HG03045 (cell line): Measurements from ENCODE around the gene MNX1.

Experiments used
- ATAC-seq: cut with Tn5 transposase; IDR thresholded peaks from one replicate; pipeline ENCODE4 v1.9.1; 2021; ENCODE audit warnings: mild to moderate bottlenecking, moderate library complexity; ENCODE audit not compliant: unreplicated experiment

The MNX1 gene

DNA sequence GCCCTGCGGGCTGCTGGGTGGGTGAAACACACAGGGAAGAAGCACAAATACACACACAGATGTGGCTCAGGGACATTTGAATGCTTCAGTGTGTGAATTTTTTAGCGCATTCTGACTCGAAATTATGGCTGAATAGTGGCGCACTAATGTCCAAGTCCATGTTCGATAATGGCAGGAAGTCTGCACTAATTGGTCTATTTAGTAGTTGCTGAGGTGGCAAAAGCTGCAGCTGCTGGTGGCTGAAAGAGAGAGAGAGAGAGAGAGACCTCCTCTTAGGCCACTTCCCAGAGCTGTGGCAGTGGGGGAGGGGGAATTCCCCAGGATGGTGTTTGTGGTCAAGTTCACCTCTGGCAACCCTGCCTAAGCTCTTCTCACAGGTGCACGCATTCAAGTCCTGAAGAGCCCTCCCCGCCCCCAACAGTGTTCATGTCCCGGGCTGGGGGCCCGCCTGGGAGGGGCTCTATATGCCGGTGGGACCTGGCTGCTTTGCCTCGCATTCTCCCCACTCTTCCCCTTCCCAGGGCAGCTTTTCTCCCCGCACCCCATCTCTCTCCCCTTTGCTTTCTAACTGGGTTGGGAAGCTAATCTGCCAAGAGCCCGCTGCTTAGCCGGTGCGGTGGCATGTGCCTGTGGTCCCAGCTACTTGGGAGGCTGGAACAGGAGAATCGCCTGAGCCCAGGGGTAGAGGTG lies 6.0 kb upstream of the MNX1 start:
- peak; percentile 78 for ATAC-seq

- no peak for ATAC-seq
Observed at GRCh38 chr7:157016024-157016351, 5.5 kb upstream of the MNX1 start.

DNA sequence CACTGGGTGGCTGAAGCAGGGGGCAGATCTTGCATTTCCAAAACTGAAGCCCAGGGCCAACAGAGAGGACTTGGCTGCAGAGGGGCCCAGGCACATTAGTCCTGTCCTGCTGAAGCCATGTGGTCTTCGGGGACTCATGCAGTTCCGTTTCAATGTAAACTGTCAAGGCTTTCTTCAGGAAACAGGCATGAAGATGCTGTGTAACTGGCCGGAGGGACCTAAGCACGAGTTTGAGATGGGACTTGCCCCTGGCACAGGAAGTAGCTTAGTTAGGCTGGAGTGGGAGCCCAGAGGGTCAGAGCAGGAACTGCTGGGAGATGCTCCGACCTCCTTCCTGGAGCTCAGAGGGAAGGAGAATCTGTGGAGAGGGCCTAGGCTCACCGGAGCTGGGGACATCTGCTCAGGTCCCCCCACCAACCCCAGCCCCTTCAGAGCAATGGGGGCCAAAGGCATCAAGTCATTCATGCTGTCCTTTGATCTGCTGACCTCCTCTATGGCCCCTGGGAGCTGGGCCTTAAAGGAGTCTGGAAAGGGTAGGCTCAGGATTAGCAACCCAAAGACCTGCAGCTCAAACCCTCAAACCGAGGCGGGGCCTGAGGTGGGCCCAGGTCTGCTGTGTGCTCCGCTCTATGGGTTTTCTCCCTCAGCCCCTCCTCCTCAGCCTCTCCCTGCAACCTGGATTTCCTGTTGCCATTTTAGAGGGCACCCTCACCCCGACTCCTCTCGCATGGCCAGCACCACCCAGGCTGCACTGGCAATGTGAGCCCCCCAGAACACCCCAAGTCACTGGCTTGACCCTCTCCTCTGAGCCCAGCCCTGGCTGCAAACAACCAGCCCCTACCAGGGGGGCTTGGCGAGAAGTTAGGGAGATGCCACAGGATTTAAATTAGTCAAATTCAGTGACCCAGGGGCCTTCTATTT lies 4.4 kb upstream of the MNX1 start:
- no peak for ATAC-seq

GRCh38 chr7:157013602-157014549 lies 3.4 kb upstream of the MNX1 start:
- no peak for ATAC-seq

DNA sequence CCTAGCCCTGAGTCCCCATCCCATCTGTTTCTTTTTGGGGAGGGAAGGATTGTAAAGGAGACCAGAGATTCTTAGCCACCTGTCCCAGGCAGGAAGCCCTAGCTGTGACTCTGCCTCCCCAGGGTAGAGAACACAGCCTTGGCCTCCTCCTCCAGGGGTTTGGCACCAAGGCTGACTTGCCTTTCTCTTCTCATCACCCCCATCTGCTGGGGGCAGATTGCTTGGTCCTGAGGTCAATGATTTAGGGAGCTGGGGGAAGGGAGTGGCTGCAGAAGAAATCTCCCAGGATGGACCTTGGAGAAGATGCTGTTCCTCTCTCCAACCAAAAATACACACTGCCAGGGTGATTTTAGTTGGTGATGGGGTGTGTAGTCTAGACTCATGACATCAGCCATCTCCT lies 2.6 kb upstream of the MNX1 start:
- ATAC-seq, result no peak

GRCh38 chr7:157012113-157012547 lies 1.7 kb upstream of the MNX1 start:
- no peak for ATAC-seq

GRCh38 chr7:157011333-157012112 lies 1.1 kb upstream of the MNX1 start:
- no peak for ATAC-seq

GRCh38 chr7:157009778-157010587 lies 480 bp downstream of the MNX1 start:
- peak; percentile 32 for ATAC-seq

DNA sequence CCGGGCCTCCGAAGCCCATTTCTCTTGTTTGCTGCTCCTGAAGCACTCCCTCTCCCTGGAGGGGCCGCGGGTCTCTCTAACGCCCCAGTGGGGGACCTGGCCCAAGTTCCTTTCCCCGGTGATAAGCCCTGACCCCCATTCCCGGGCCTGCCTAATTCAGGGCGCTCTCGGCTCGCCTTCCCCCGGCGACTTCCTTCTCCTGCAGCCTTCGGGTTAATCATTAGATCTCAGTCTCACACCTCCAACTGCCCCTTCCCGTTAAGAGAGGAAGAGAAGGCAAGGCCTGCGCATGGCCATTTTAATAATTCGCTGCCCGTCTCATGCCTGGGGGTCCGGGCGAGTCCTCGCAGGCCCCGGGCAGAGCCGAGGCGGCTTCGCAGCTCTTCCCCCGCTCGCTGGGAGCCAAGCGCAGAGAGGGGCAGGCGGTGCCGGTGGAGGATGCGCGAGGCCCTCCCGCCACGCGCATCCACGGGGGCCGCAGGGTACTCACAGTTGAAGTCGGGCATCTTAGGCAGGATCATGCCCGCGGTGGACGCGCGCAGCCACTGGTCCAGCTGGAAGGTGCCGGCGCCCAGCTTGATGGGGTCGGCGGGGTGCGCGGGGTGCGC lies 1.2 kb downstream of the MNX1 start:
- ATAC-seq, result peak; percentile 25

DNA sequence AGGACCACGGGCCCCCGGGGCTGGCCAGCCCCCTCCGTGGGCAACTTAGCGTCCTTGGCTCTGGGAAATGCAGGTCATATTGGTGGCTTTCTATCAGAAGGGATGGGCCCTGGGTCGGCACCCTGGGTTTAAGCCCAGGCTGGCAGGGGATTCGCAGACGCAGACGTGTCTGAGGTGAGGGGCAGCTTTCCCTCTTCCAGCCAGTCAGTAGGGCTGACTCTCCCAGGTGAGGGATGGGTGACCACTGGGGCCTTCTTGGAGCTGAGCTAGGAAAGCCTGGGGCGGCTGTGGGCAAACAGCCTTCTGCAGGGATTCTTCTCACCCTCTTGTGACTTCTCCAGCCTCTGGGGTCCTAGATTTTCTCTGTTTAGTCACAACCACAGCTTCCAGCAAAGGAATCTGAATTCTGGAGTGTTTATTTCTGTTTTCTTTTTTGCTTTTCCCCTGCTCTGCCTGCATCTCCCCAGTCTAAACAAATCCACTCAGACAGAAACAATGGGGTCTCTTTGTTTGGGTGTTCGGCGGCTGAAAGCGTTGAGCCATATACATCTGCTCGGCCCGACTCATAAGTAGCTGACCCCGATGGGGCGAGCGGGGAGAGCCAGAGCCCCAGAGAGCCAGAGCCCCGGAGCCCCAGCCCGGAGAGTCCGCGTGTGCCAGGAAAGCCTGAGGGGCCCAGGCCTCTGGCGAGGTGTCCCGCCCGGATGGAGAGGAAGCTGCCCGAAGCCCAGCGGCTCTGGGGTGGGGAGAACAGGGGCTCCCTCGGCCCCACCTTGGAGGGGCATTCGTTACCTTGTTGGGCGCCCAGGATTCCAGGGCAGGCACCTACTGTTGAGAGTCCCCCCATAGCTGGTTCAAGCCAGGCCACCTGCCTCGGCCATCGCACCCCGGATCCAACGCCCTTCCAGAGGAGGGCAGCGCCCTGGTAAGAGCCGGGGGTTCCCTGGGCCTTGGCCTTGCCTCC lies 2.0 kb downstream of the MNX1 start:
- no peak for ATAC-seq

- ATAC-seq, result no peak
Observed at GRCh38 chr7:157007470-157008066, 2.9 kb downstream of the MNX1 start.

GRCh38 chr7:157006829-157007469 lies 3.5 kb downstream of the MNX1 start:
- ATAC-seq, result no peak

- no peak for ATAC-seq
Observed at GRCh38 chr7:157006205-157006747, 4.2 kb downstream of the MNX1 start.

- ATAC-seq, result no peak
Observed at GRCh38 chr7:157005456-157006204, 4.8 kb downstream of the MNX1 start.

DNA sequence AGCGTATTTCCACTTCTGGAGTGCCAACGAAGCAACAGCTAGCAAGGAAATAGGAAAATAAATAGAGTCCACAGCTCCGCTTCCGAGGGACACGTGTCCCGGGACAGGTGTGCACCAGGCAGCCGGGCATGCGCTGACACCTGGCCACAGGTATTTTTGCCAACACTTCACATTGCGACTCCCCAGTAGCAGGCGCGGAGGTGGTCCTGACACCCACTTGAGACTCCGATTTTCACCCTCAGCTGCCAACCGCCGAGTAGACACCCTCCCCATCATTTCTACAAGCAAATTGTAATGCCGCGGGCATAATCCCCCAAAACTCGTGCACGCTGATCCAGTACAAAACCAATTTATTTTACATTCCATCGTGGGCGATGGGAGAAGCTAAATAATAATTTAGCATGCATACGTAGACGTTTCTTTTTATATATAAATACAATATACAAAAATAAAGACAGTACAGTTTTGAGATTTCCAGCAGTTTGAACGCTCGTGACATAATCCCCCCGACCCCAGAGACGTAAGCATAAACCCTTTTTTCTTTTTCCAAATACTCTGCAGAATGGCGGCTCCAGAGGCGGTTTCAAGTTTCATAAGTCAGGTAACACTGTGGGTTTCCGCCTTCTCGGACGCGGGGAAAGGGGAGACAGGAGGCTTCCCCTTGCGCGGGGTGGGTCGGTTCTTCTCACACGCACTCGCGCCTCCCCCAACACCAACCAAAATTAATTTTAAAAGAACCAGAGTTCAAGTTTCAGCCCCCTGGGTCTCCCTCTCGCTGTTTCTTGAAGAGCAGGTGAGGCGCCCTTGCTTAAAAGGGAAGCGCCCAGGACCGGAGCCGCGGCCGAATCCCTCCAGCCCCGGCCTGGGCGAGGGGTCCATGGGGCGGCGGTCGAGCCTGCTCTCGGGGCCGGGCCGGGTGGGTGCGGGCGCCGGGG lies 5.7 kb downstream of the MNX1 start:
- ATAC-seq, result no peak
